GM18909 (cell line): Measurements from ENCODE around the gene IGF2BP2.
"Not testable (repeated sequence)": the region's sequence is repeated elsewhere in the genome, so short reads cannot be mapped to it uniquely, and the experiment has no call there.

Experiments used
- ATAC-seq: cut with Tn5 transposase; IDR thresholded peaks from one replicate; pipeline ENCODE4 v1.9.1; 2021; ENCODE audit warnings: mild to moderate bottlenecking; ENCODE audit not compliant: unreplicated experiment, poor library complexity

IGF2BP2 gene

GRCh38 chr3:185825006-185825638 is at the start of gene IGF2BP2:
IGF2BP2 (minus strand) TSS chr3:185825042; CDS start chr3:185824960, 82 bp downstream.
- ATAC-seq = peak; percentile 69

GRCh38 chr3:185874119-185874518 is 49.3 kb upstream of the IGF2BP2 start:
- ATAC-seq = no peak

- no peak for ATAC-seq
Measured at GRCh38 chr3:185867650-185868049, 42.8 kb upstream of the IGF2BP2 start.

- no peak for ATAC-seq
Measured at GRCh38 chr3:185866995-185867394, 42.2 kb upstream of the IGF2BP2 start.

- ATAC-seq = no peak
Measured at GRCh38 chr3:185866555-185866954, 41.7 kb upstream of the IGF2BP2 start.

- no peak for ATAC-seq
Measured at GRCh38 chr3:185865247-185865646, 40.4 kb upstream of the IGF2BP2 start.

- no peak for ATAC-seq
Measured at GRCh38 chr3:185864767-185865166, 39.9 kb upstream of the IGF2BP2 start.

GRCh38 chr3:185862920-185863319 is 38.1 kb upstream of the IGF2BP2 start:
- ATAC-seq = no peak

GRCh38 chr3:185859294-185859972 is 34.6 kb upstream of the IGF2BP2 start:
- ATAC-seq = no peak

- no peak for ATAC-seq
Measured at GRCh38 chr3:185858502-185859225, 33.8 kb upstream of the IGF2BP2 start.

- no peak for ATAC-seq
Measured at GRCh38 chr3:185857208-185857607, 32.4 kb upstream of the IGF2BP2 start.

GRCh38 chr3:185856652-185857051 is 31.8 kb upstream of the IGF2BP2 start:
- no peak for ATAC-seq

- not testable (repeated sequence) for ATAC-seq
Measured at GRCh38 chr3:185853771-185854170, 28.9 kb upstream of the IGF2BP2 start.

- no peak for ATAC-seq
Measured at GRCh38 chr3:185852635-185853034, 27.8 kb upstream of the IGF2BP2 start.

- no peak for ATAC-seq
Measured at GRCh38 chr3:185851959-185852358, 27.1 kb upstream of the IGF2BP2 start.

GRCh38 chr3:185851046-185851445 is 26.2 kb upstream of the IGF2BP2 start:
- ATAC-seq = no peak

- no peak for ATAC-seq
Measured at GRCh38 chr3:185847506-185847905, 22.7 kb upstream of the IGF2BP2 start.

GRCh38 chr3:185846037-185846436 is 21.2 kb upstream of the IGF2BP2 start:
- no peak for ATAC-seq

- ATAC-seq = no peak
Measured at GRCh38 chr3:185844051-185844450, 19.2 kb upstream of the IGF2BP2 start.

GRCh38 chr3:185843635-185844034 is 18.8 kb upstream of the IGF2BP2 start:
- no peak for ATAC-seq

GRCh38 chr3:185843126-185843525 is 18.3 kb upstream of the IGF2BP2 start:
- ATAC-seq = no peak
